ENCODE data around the gene SMAD6.

DNA sequence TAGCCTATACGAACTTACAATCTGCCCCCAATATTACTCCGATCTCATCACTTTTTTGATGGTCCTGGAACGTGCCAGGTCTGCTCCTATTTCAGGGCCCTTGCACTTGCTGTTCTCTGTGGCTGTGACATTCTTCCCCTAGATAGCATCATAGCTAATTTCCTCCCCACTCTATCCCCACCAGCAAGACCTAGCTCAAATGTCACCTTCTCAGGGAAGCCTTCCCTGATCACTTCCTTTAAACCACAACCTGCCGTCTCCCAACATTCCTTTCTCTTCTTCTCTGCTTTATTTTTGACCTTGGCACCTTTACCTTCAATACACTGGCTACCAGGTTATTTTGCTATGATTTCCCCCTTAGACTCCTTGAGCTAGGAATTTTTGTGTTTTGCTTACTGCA, 5.3 kb upstream of the SMAD6 start:
- TF ChIP-seq, protein P1, sequence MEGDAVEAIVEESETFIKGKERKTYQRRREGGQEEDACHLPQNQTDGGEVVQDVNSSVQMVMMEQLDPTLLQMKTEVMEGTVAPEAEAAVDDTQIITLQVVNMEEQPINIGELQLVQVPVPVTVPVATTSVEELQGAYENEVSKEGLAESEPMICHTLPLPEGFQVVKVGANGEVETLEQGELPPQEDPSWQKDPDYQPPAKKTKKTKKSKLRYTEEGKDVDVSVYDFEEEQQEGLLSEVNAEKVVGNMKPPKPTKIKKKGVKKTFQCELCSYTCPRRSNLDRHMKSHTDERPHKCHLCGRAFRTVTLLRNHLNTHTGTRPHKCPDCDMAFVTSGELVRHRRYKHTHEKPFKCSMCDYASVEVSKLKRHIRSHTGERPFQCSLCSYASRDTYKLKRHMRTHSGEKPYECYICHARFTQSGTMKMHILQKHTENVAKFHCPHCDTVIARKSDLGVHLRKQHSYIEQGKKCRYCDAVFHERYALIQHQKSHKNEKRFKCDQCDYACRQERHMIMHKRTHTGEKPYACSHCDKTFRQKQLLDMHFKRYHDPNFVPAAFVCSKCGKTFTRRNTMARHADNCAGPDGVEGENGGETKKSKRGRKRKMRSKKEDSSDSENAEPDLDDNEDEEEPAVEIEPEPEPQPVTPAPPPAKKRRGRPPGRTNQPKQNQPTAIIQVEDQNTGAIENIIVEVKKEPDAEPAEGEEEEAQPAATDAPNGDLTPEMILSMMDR (IDR thresholded peaks at IDR 0.05) = no peak
- no peak for TF ChIP-seq POLR2A (IDR thresholded peaks at IDR 0.05)

All from heart left ventricle (tissue), 13 donors.